WTC11 (cell line): ENCODE data around the gene GMPR2. TPM values are rescaled to one million over a fixed set of nuclear protein-coding genes. Genes with fewer than 3 reads are reported as not detected.
A peak's percentile ranks its signal among the peaks of the same experiment; 100 is the strongest.

Source experiments
- ATAC-seq: fragments of 200-7000 bp; cut with Tn5 transposase; 2 replicates; pipeline ENCODE4 v1.10.0; 2021; ENCODE audit warnings: mild to moderate bottlenecking, moderate library complexity
- Bru-seq: library from RNA; stranded (reverse); fragments of 400-500 nt; gene quantifications from one replicate; lab custom pipeline; 2021; lab: Mats Ljungman, UMichigan
- CTCF ChIA-PET: fragments of 300-600 bp; sonication (Branson Sonifier 250); formaldehyde crosslinking; loops from one replicate; lab custom pipeline; 2021; ENCODE audit warnings: antibody characterized with exemption; lab: Charles Lee
- POLR2A ChIA-PET: fragments of 350-600 bp; sonication (Branson Sonifier 250); formaldehyde crosslinking; loops from one replicate; lab custom pipeline; 2021; ENCODE audit warnings: antibody characterized with exemption; lab: Charles Lee
- DNase-seq: peaks from one replicate; pipeline ENCODE4 v3.0.0; 2021; ENCODE audit warnings: low spot score
- H3K27ac Mint-ChIP-seq: 2 replicates; pipeline ENCODE4 v1.8.0; 2021; ENCODE audit warnings: mixed read lengths
- H3K27me3 Mint-ChIP-seq: 2 replicates; pipeline ENCODE4 v1.8.0; 2021; ENCODE audit warnings: low read depth, mild to moderate bottlenecking, moderate library complexity, mixed read lengths
- H3K36me3 Mint-ChIP-seq: 2 replicates; pipeline ENCODE4 v1.8.0; 2021; ENCODE audit warnings: mixed read lengths
- H3K4me1 Mint-ChIP-seq: 2 replicates; pipeline ENCODE4 v1.8.0; 2022; ENCODE audit warnings: mixed read lengths
- H3K4me3 Mint-ChIP-seq: 2 replicates; pipeline ENCODE4 v1.8.0; 2021; ENCODE audit warnings: mild to moderate bottlenecking, moderate library complexity, mixed read lengths
- H3K9me3 Mint-ChIP-seq: 2 replicates; pipeline ENCODE4 v1.8.0; 2021; ENCODE audit warnings: mixed read lengths
- EMX1 ChIP-seq: fragments of 250-450 bp; sonication (Bioruptor Pico); IDR thresholded peaks from 2 replicates; pipeline ENCODE4 v1.8.0; 2021; ENCODE audit warnings: mild to moderate bottlenecking
- FOXK1 ChIP-seq: sonication (generic); formaldehyde crosslinking; IDR thresholded peaks from 2 replicates; pipeline ENCODE4 v1.8.0; 2022; ENCODE audit warnings: mild to moderate bottlenecking, moderate library complexity, missing genetic modification reagents
- FOXP1 ChIP-seq: sonication (generic); formaldehyde crosslinking; IDR thresholded peaks from 2 replicates; pipeline ENCODE4 v1.8.0; 2022; ENCODE audit warnings: missing genetic modification reagents, mild to moderate bottlenecking, moderate library complexity, borderline replicate concordance
- GABPB1 ChIP-seq: sonication (generic); formaldehyde crosslinking; IDR thresholded peaks from 2 replicates; pipeline ENCODE4 v1.8.1; 2023; ENCODE audit warnings: mild to moderate bottlenecking, missing genetic modification reagents
- HMGA2 ChIP-seq: fragments of 250-450 bp; sonication (Bioruptor Pico); IDR thresholded peaks from 2 replicates; pipeline ENCODE4 v1.4.0; 2021; ENCODE audit warnings: mild to moderate bottlenecking, moderate library complexity
- SMAD3 ChIP-seq: sonication (generic); formaldehyde crosslinking; IDR thresholded peaks from 2 replicates; pipeline ENCODE4 v1.8.0; 2022; ENCODE audit warnings: missing genetic modification reagents, mild to moderate bottlenecking, borderline replicate concordance
- long read RNA-seq, 3 experiments: library from RNA in 1 of 3; library from capped mRNA in 1 of 3; library from polyadenylated mRNA in 1 of 3; unstranded in 2 of 3; stranded (forward) in 1 of 3; transcript quantifications; one replicate each; pipeline ENCODE4 v2.0.0, GENCODE V29; 2021
- total RNA-seq: library from RNA; stranded (reverse); gene quantifications from 3 replicates; pipeline ENCODE4 v1.2.3, GENCODE V29; 2021
- TF ChIP-seq, protein P1 (sequence below): sonication (generic); formaldehyde crosslinking; conservative IDR thresholded peaks from 2 replicates; pipeline ENCODE4 v1.8.1; 2023; ENCODE audit warnings: mild to moderate bottlenecking, low read depth, missing genetic modification reagents, moderate library complexity
- TF ChIP-seq, protein P2 (sequence below): sonication (generic); formaldehyde crosslinking; IDR thresholded peaks from 2 replicates; pipeline ENCODE4 v1.8.0; 2022; ENCODE audit warnings: mild to moderate bottlenecking, missing genetic modification reagents
- TF ChIP-seq, protein P3 (sequence below): sonication (generic); formaldehyde crosslinking; IDR thresholded peaks from 2 replicates; pipeline ENCODE4 v1.8.0; 2023; ENCODE audit warnings: mild to moderate bottlenecking, missing genetic modification reagents
- TF ChIP-seq, protein P4 (sequence below): sonication (generic); formaldehyde crosslinking; IDR thresholded peaks from 2 replicates; pipeline ENCODE4 v1.8.0; 2022; ENCODE audit warnings: mild to moderate bottlenecking, missing genetic modification reagents
- TF ChIP-seq, protein P5 (sequence below): sonication (generic); formaldehyde crosslinking; IDR thresholded peaks from 2 replicates; pipeline ENCODE4 v1.8.1; 2023; ENCODE audit warnings: mild to moderate bottlenecking, missing genetic modification reagents, moderate library complexity

GMPR2 gene
- 74.2 to 82.3 TPM (median 78.4 TPM) in 3 replicates for total RNA-seq
- percentile 90 among the genes with signal in this experiment for Bru-seq, nascent RNA
- long read RNA-seq, experiment 1, transcript GMPR2-223 (10 exons, 1,893 nt), result minor isoform, 20 of 146 reads
- long read RNA-seq, experiment 1, transcript GMPR2-203 (10 exons, 1,652 nt), result major isoform, 44 of 146 reads
- long read RNA-seq, experiment 1, transcript GMPR2-202 (10 exons, 1,972 nt), result minor isoform, 21 of 146 reads
- long read RNA-seq, experiment 1, transcript GMPR2-204 (9 exons, 1,864 nt), result minor isoform, 14 of 146 reads
- long read RNA-seq, experiment 1, partial matches to known transcripts, result 19 of 146 reads
- long read RNA-seq, experiment 1, other reads (novel, unspliced or antisense), result 27 of 146 reads
- long read RNA-seq, experiment 2, transcript GMPR2-203 (10 exons, 1,652 nt), result major isoform, 35 of 106 reads
- long read RNA-seq, experiment 2, transcript GMPR2-207 (2 exons, 469 nt), result minor isoform, 5 of 106 reads
- long read RNA-seq, experiment 2, transcript GMPR2-202 (10 exons, 1,972 nt), result minor isoform, 5 of 106 reads
- long read RNA-seq, experiment 2, transcript GMPR2-204 (9 exons, 1,864 nt), result minor isoform, 19 of 106 reads
- long read RNA-seq, experiment 2, partial matches to known transcripts, result 11 of 106 reads
- long read RNA-seq, experiment 2, other reads (novel, unspliced or antisense), result 25 of 106 reads
- long read RNA-seq, experiment 3, transcript GMPR2-204 (9 exons, 1,864 nt), result minor isoform, 17 of 205 reads
- long read RNA-seq, experiment 3, transcript GMPR2-223 (10 exons, 1,893 nt), result minor isoform, 23 of 205 reads
- long read RNA-seq, experiment 3, transcript GMPR2-202 (10 exons, 1,972 nt), result minor isoform, 11 of 205 reads
- long read RNA-seq, experiment 3, transcript GMPR2-203 (10 exons, 1,652 nt), result major isoform, 85 of 205 reads
- long read RNA-seq, experiment 3, partial matches to known transcripts, result 16 of 205 reads
- long read RNA-seq, experiment 3, other reads (novel, unspliced or antisense), result 40 of 205 reads

DNA sequence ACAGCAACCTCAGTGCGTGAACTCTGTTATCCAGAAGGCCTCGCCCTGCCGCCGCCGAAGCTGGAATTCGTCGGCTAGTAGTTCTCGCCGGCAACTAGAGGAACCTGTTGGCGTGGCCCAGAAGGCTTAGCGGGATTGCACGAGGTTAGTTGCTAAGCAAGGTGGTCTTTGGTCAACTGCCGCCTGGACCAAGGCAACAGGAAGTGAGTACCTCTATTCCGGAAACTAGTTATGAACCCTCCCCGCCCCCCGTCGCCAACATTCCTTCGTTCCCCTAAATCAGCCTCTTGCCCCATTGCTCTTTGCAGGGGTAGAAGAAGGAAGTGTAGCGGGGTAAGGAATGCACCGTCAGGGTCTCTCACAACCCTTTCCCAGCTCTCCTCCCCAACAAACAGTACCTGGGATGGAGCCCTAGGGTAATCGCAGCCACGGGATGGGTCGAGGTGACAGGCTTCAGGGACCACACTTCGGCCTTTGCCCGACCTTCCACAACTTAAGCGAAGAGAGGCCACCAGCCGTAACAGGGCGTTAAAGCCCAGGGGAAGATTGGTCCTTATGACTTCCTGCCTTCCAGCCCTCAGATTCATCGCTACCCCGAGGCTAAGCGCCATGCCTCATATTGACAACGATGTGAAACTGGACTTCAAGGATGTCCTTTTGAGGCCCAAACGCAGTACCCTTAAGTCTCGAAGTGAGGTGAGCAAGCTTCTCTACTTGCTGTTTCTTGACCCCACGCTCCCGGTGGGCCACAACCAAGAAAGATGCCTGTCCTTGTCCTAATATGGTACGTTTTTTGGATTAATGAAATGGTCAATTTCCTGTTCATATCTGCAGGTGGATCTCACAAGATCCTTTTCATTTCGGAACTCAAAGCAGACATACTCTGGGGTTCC, at the start of gene GMPR2:
TSS of gene GMPR2 (plus strand) at position 285 of the 893 bp plus-strand sequence. CDS start at position 610, 325 bp downstream.
- peak; percentile 28; the same call in 1 of the 2 replicates for TF ChIP-seq GABPB1 (CRISPR knock-in tag)
- TF ChIP-seq, protein P1, sequence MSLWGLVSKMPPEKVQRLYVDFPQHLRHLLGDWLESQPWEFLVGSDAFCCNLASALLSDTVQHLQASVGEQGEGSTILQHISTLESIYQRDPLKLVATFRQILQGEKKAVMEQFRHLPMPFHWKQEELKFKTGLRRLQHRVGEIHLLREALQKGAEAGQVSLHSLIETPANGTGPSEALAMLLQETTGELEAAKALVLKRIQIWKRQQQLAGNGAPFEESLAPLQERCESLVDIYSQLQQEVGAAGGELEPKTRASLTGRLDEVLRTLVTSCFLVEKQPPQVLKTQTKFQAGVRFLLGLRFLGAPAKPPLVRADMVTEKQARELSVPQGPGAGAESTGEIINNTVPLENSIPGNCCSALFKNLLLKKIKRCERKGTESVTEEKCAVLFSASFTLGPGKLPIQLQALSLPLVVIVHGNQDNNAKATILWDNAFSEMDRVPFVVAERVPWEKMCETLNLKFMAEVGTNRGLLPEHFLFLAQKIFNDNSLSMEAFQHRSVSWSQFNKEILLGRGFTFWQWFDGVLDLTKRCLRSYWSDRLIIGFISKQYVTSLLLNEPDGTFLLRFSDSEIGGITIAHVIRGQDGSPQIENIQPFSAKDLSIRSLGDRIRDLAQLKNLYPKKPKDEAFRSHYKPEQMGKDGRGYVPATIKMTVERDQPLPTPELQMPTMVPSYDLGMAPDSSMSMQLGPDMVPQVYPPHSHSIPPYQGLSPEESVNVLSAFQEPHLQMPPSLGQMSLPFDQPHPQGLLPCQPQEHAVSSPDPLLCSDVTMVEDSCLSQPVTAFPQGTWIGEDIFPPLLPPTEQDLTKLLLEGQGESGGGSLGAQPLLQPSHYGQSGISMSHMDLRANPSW (CRISPR knock-in tag), result no peak
- TF ChIP-seq EMX1 (CRISPR knock-in tag), result no peak
- TF ChIP-seq, protein P2, sequence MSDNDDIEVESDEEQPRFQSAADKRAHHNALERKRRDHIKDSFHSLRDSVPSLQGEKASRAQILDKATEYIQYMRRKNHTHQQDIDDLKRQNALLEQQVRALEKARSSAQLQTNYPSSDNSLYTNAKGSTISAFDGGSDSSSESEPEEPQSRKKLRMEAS (CRISPR knock-in tag), result peak; percentile 24; the same call in 1 of the 2 replicates
- TF ChIP-seq, protein P3, sequence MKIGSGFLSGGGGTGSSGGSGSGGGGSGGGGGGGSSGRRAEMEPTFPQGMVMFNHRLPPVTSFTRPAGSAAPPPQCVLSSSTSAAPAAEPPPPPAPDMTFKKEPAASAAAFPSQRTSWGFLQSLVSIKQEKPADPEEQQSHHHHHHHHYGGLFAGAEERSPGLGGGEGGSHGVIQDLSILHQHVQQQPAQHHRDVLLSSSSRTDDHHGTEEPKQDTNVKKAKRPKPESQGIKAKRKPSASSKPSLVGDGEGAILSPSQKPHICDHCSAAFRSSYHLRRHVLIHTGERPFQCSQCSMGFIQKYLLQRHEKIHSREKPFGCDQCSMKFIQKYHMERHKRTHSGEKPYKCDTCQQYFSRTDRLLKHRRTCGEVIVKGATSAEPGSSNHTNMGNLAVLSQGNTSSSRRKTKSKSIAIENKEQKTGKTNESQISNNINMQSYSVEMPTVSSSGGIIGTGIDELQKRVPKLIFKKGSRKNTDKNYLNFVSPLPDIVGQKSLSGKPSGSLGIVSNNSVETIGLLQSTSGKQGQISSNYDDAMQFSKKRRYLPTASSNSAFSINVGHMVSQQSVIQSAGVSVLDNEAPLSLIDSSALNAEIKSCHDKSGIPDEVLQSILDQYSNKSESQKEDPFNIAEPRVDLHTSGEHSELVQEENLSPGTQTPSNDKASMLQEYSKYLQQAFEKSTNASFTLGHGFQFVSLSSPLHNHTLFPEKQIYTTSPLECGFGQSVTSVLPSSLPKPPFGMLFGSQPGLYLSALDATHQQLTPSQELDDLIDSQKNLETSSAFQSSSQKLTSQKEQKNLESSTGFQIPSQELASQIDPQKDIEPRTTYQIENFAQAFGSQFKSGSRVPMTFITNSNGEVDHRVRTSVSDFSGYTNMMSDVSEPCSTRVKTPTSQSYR (CRISPR knock-in tag), result 0 out of 2 replicates have a peak, but pooled peaks have one; percentile 18
- TF ChIP-seq FOXK1 (CRISPR knock-in tag), result peak; percentile 70; the same call in 1 of the 2 replicates
- TF ChIP-seq, protein P4, sequence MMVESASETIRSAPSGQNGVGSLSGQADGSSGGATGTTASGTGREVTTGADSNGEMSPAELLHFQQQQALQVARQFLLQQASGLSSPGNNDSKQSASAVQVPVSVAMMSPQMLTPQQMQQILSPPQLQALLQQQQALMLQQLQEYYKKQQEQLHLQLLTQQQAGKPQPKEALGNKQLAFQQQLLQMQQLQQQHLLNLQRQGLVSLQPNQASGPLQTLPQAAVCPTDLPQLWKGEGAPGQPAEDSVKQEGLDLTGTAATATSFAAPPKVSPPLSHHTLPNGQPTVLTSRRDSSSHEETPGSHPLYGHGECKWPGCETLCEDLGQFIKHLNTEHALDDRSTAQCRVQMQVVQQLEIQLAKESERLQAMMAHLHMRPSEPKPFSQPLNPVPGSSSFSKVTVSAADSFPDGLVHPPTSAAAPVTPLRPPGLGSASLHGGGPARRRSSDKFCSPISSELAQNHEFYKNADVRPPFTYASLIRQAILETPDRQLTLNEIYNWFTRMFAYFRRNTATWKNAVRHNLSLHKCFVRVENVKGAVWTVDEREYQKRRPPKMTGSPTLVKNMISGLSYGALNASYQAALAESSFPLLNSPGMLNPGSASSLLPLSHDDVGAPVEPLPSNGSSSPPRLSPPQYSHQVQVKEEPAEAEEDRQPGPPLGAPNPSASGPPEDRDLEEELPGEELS, result peak; percentile 37; the same call in 1 of the 2 replicates
- TF ChIP-seq HMGA2 (CRISPR knock-in tag), result no peak
- TF ChIP-seq, protein P5, sequence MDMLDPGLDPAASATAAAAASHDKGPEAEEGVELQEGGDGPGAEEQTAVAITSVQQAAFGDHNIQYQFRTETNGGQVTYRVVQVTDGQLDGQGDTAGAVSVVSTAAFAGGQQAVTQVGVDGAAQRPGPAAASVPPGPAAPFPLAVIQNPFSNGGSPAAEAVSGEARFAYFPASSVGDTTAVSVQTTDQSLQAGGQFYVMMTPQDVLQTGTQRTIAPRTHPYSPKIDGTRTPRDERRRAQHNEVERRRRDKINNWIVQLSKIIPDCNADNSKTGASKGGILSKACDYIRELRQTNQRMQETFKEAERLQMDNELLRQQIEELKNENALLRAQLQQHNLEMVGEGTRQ (CRISPR knock-in tag), result peak; percentile 5; the same call in 1 of the 2 replicates
- 0 out of 2 replicates have a peak, but pooled peaks have one; percentile 17 for TF ChIP-seq SMAD3 (CRISPR knock-in tag)
- TF ChIP-seq FOXP1, result peak; percentile 52; the same call in 1 of the 2 replicates
- Mint-ChIP-seq H3K4me3 (peak within 1 kb of the TSS; percentile 99), H3K4me1 (peaks cover 22% of the 10 kb centered on the region), H3K9me3 (no peaks in the 10 kb centered on the region), H3K27ac (peak within 1 kb of the TSS; percentile 99), H3K36me3 (peaks cover 28% of the 10 kb centered on the region), H3K27me3 (no peaks in the 10 kb centered on the region)
- ChIA-PET POLR2A (interaction anchor here (0.9 to 1.9 kb wide), 2 partner anchors 9 to 38 kb away, joined by 4 to 9 read pairs; partner anchors contain the start of gene TINF2), CTCF (interaction anchor here (0.7 to 1.7 kb wide), 2 partner anchors 9 to 199 kb away, joined by 3 to 12 read pairs; partner anchors contain the start of gene TINF2)
- ATAC-seq (peak; percentile 56), DNase-seq (no peak)
